Hepatocyte (in vitro differentiated cells): ENCODE results near the gene ICA1. TPM values are rescaled to one million over a fixed set of nuclear protein-coding genes. Genes with fewer than 3 reads are reported as not detected.

ENCODE experiments used
- DNase-seq: peaks from one replicate; pipeline ENCODE4 v3.0.0-alpha.2; 2016; ENCODE audit warnings: low spot score
- H2AFZ ChIP-seq: fragments of 200-600 bp; sonication (generic); 2 replicates; pipeline ENCODE4 v1.6.0; 2016; ENCODE audit warnings: antibody characterized with exemption, mild to moderate bottlenecking
- H3K27ac ChIP-seq: fragments of 200-600 bp; sonication (generic); 2 replicates; pipeline ENCODE4 v1.5.1; 2016; ENCODE audit warnings: mild to moderate bottlenecking
- H3K27me3 ChIP-seq: fragments of 200-600 bp; sonication (generic); 2 replicates; pipeline ENCODE4 v1.6.1; 2016
- H3K36me3 ChIP-seq: fragments of 200-600 bp; sonication (generic); replicated peaks from 2 replicates; pipeline ENCODE4 v1.5.1; 2016; ENCODE audit warnings: low read depth; ENCODE audit not compliant: insufficient read depth
- H3K4me1 ChIP-seq: fragments of 200-600 bp; sonication (generic); 2 replicates; pipeline ENCODE4 v1.5.1; 2016; ENCODE audit warnings: mild to moderate bottlenecking, moderate library complexity; ENCODE audit not compliant: insufficient read depth
- H3K4me2 ChIP-seq: fragments of 200-600 bp; sonication (generic); 2 replicates; pipeline ENCODE4 v1.6.0; 2016
- H3K4me3 ChIP-seq: fragments of 200-600 bp; sonication (generic); 2 replicates; pipeline ENCODE4 v1.5.1; 2016; ENCODE audit warnings: mild to moderate bottlenecking
- H3K79me2 ChIP-seq: fragments of 200-600 bp; sonication (generic); 2 replicates; pipeline ENCODE4 v1.6.0; 2017; ENCODE audit warnings: mild to moderate bottlenecking
- H3K9me2 ChIP-seq: fragments of 200-600 bp; sonication (generic); replicated peaks from 2 replicates; pipeline ENCODE4 v1.6.0; 2017; ENCODE audit warnings: mild to moderate bottlenecking; ENCODE audit not compliant: insufficient read depth
- H3K9me3 ChIP-seq: fragments of 200-600 bp; sonication (generic); 2 replicates; pipeline ENCODE4 v1.5.1; 2016; ENCODE audit warnings: low read depth, mild to moderate bottlenecking
- H4K20me1 ChIP-seq: fragments of 200-600 bp; sonication (generic); 2 replicates; pipeline ENCODE4 v1.6.0; 2016; ENCODE audit warnings: mild to moderate bottlenecking; ENCODE audit not compliant: insufficient read depth, poor library complexity, severe bottlenecking
- EZH2 ChIP-seq: fragments of 200-600 bp; sonication (generic); IDR thresholded peaks from 2 replicates; pipeline ENCODE4 v1.6.1; 2016; ENCODE audit warnings: antibody characterized with exemption, mild to moderate bottlenecking, borderline replicate concordance
- EZH2phosphoT487 ChIP-seq: fragments of 200-600 bp; sonication (generic); IDR thresholded peaks from one replicate; pipeline ENCODE4 v1.6.1; 2018; ENCODE audit warnings: antibody characterized with exemption, mild to moderate bottlenecking, low read depth, moderate library complexity; ENCODE audit not compliant: unreplicated experiment, severe bottlenecking
- WGBS: methylation state at CpG from one replicate; pipeline ENCODE4 v1.1.6; 2016; ENCODE audit warnings: low lambda C conversion rate; ENCODE audit errors: missing lambda C conversion rate; 5-methylcytosine and 5-hydroxymethylcytosine counted together
- polyA plus RNA-seq: library from polyadenylated mRNA; unstranded; fragments of >200 nt; fragmentation: Nextera tagmentation; extraction: Ambion mirVana; gene quantifications from 2 replicates; pipeline ENCODE4 v1.2.1, GENCODE V29; 2016
- total RNA-seq: library from RNA; depleted of rRNA; stranded (reverse); fragments of >200 nt; gene quantifications from 2 replicates; pipeline ENCODE4 v1.2.3, GENCODE V29; 2014
- TF ChIP-seq, protein P1 (sequence below): fragments of 200-600 bp; sonication (generic); IDR thresholded peaks from 2 replicates; pipeline ENCODE4 v1.5.1; 2016; ENCODE audit warnings: antibody characterized with exemption, mild to moderate bottlenecking; ENCODE audit not compliant: poor library complexity

ICA1 gene
- total and polyA plus RNA-seq, 2 experiments from 2014 or later = 32.9 to 40.1 TPM

DNA sequence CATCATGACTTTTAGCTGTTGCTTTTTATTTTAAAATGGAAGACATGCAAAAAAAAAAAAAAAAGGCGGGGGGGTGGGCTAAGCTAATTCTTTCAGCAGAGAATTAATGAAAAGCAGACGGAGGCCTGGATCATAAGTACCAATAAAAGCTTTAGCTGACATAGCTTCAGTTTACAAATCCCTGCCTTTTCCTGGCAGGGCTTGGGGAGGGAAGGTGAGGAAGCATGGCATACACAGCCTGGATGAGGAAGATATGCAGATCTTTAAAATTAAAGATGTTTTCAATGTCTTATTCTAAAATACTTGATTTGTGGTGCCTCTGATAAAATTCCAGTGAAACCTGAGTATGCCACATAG is 57.0 kb downstream of the ICA1 start:
- no peaks in the 10 kb centered on the region for H3K36me3 ChIP-seq
- H2AFZ ChIP-seq = no peak overlapping the region
- H3K4me1 ChIP-seq = no peaks in the 10 kb centered on the region
- H4K20me1 ChIP-seq = no peaks in the 10 kb centered on the region
- TF ChIP-seq EZH2 (no peak), EZH2phosphoT487 (no peak)
- TF ChIP-seq, protein P1, sequence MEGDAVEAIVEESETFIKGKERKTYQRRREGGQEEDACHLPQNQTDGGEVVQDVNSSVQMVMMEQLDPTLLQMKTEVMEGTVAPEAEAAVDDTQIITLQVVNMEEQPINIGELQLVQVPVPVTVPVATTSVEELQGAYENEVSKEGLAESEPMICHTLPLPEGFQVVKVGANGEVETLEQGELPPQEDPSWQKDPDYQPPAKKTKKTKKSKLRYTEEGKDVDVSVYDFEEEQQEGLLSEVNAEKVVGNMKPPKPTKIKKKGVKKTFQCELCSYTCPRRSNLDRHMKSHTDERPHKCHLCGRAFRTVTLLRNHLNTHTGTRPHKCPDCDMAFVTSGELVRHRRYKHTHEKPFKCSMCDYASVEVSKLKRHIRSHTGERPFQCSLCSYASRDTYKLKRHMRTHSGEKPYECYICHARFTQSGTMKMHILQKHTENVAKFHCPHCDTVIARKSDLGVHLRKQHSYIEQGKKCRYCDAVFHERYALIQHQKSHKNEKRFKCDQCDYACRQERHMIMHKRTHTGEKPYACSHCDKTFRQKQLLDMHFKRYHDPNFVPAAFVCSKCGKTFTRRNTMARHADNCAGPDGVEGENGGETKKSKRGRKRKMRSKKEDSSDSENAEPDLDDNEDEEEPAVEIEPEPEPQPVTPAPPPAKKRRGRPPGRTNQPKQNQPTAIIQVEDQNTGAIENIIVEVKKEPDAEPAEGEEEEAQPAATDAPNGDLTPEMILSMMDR = no peak
- H3K79me2 ChIP-seq = no peaks in the 10 kb centered on the region
- peak; percentile 50 for DNase-seq
- H3K27me3 ChIP-seq = no peaks in the 10 kb centered on the region
- no peaks in the 10 kb centered on the region for H3K9me2 ChIP-seq
- H3K4me3 ChIP-seq = no peak overlapping the region
- H3K27ac ChIP-seq = peak overlapping the region; percentile 69
- H3K9me3 ChIP-seq = no peaks in the 10 kb centered on the region
- H3K4me2 ChIP-seq = peak overlapping the region; percentile 30
- WGBS = 43% methylated on average over 2 of the region's 2 CpGs

DNA sequence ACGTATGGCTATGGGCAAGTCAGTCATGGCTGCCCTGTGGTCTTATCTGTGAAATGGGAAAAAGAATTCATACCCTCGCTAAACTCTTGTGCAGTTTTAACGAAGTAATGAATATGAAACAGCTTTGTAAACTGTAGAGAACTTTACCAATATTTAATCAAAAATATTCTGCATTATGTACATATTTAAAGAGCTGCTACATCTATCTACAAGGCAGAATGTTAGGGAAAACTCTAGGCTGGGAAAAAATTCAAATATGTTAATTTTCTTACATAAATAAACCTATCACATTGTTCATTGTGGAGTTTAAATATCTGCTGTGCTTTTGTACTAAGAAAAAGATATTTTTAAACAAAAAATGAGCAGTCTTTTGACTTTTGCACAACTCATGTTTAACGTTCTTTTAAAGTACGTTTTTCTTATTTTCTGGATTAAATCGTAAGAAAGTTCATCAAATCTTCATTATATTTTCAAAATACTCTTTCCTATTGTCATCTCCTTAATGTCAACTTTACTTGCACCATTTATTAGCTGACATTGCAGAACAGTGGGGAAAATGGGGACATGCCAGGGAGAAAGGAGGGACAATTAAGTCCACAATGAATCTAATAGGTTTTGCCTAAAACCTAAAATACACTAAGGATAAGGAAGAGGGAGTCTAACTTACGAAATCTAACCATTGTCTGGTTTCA is 57.5 kb downstream of the ICA1 start:
- Histone ChIP-seq H2AFZ (no peak overlapping the region), H3K27me3 (no peaks in the 10 kb centered on the region), H3K4me1 (no peaks in the 10 kb centered on the region), H3K4me3 (no peak overlapping the region), H3K36me3 (no peaks in the 10 kb centered on the region), H3K9me3 (no peaks in the 10 kb centered on the region), H3K9me2 (no peaks in the 10 kb centered on the region), H3K27ac (peak overlapping the region; percentile 38), H3K4me2 (peak overlapping the region; percentile 30), H3K79me2 (no peaks in the 10 kb centered on the region), H4K20me1 (no peaks in the 10 kb centered on the region)
- DNase-seq = no peak
- TF ChIP-seq, protein P1 = no peak
- TF ChIP-seq EZH2phosphoT487 = no peak
- TF ChIP-seq EZH2 = no peak
- 89% methylated on average over 7 of the region's 7 CpGs for WGBS

DNA sequence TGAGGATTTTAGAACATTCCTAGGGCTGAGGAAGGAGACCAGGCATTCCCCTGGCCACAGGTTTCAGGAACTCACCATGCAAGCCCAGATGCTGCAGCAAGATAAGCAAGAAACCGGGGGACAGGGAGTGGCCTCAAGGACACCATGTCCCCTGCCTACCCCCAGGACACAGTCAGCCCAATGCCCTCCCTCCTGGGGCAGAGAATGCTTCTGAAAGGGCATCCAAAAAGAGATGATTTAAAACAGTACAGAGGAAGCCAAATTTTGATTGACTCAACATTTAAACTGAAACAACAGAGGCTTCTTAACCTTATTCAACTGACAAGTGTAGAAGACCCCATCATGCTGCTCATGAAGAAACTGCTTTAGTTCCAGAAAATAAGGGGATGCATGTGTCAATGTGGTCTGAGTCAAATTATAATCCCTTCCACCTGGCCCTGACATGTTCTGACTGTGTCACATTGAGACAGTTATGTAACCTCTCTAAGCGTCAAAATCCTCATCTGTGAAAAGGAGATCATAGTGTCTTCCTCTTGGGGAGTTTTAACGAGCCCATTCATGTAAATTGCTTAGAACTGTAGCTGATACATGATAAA is 60.0 kb downstream of the ICA1 start:
- WGBS = 86% methylated on average over 3 of the region's 3 CpGs
- H3K9me3 ChIP-seq = no peaks in the 10 kb centered on the region

More for the DNA sequence above, 60.0 kb downstream of the ICA1 start:
- DNase-seq = no peak
- H4K20me1 ChIP-seq = no peaks in the 10 kb centered on the region
- H3K27me3 ChIP-seq = no peaks in the 10 kb centered on the region
- H3K9me2 ChIP-seq = no peaks in the 10 kb centered on the region
- H3K4me2 ChIP-seq = no peak overlapping the region
- H3K4me3 ChIP-seq = no peak overlapping the region
- TF ChIP-seq, protein P1 = no peak
- TF ChIP-seq EZH2phosphoT487 (no peak), EZH2 (no peak)
- H3K36me3 ChIP-seq = no peaks in the 10 kb centered on the region
- no peak overlapping the region for H3K27ac ChIP-seq
- H2AFZ ChIP-seq = no peak overlapping the region
- H3K79me2 ChIP-seq = no peaks in the 10 kb centered on the region
- H3K4me1 ChIP-seq = no peaks in the 10 kb centered on the region
